Skeletal muscle satellite cell (primary cell): ENCODE data around the gene TMEM222.

Experiments
- H3K27me3 ChIP-seq: 2 replicates; pipeline ENCODE4 v1.7.0; 2013; ENCODE audit warnings: low read length; ENCODE audit not compliant: control insufficient read depth, insufficient read depth
- H3K36me3 ChIP-seq: 2 replicates; pipeline ENCODE4 v1.7.0; 2013; ENCODE audit warnings: mild to moderate bottlenecking, control low read depth, low read length; ENCODE audit not compliant: insufficient read depth
- H3K4me1 ChIP-seq: 2 replicates; pipeline ENCODE4 v1.7.0; 2013; ENCODE audit warnings: low read length; ENCODE audit not compliant: control insufficient read depth, insufficient read depth
- H3K4me2 ChIP-seq: 2 replicates; pipeline ENCODE4 v1.7.0; 2013; ENCODE audit warnings: mild to moderate bottlenecking, low read length
- H3K4me3 ChIP-seq: 2 replicates; pipeline ENCODE4 v1.7.0; 2013; ENCODE audit warnings: low read length
- H3K9ac ChIP-seq: 2 replicates; pipeline ENCODE4 v1.7.0; 2013; ENCODE audit warnings: mild to moderate bottlenecking, low read depth, low read length, moderate library complexity
- H3K9me3 ChIP-seq: replicated peaks from 2 replicates; pipeline ENCODE4 v1.7.0; 2013; ENCODE audit warnings: mild to moderate bottlenecking, control low read depth, low read length

The TMEM222 gene

DNA sequence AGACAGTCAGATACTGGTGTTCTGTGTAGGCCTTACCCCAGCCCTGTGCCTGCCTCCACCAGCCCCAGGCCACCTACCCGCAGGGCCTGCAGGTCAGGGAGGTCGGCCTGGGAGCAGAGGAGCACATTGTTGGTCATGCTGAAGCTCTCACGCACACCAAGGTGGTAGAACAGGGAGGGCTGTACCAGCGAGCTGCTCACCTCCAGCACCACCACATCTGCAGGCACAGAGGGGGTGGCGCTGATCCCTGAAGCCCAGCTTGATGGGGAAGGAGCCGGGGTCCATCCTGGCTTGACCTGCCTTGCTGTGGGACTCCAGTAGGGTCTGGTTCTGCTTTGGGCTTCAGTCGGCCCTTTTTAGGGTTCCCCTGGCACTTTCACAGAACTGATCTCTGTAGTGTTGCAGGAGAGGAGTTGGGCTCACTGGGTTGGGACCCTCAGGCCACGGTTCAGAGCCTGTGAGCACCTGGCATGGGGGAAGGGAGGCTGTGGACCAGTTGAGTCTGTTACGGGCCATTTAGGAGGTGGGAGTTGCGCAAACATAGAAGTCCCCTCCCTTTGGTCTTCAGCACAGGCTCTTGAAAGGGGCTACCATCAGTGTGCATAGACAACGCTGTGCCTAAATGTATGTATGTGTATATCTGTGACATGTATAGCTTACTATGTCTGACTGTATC lies 42.9 kb downstream of the TMEM222 start:
- Histone ChIP-seq H3K4me3 (peak overlapping the region; percentile 96), H3K9ac (peak overlapping the region; percentile 96)

DNA sequence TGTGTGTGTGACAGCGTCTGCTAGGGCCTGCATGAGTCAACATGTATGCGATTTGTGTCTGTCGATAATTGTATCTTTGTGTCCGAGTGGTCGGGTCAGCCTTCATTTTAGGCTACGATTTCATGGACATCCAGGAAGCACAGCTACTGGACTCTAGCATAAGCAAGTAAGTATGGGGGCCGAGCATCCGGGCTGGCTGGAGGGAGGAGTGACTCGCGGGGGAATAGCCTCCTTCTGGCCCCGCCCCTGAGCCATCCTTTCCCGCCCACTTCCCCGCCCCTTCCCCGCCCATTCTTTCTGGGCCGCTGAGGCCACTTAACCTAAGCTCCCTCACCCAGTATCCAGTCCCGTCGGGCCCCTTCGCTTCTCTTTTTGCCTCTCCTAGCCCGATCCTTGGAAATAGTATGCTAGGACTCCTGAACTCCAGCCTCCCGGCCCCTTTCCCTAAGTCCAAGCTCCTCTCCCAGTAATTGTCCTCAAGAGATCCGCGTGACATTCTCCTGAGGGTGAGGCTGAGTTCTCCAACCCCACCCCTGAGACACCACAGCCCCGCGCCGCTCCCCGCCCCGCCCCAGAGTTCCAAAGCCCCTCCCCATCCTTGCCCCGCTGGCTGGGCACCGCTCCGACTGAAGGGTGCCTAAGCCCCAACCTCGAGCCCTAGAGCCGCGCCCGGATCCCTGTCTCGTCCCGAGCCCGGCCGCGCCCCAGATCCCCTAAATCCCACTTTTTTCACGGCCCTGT lies 43.6 kb downstream of the TMEM222 start:
- Histone ChIP-seq H3K36me3 (peaks cover 38% of the 10 kb centered on the region), H3K27me3 (no peaks in the 10 kb centered on the region), H3K9me3 (no peaks in the 10 kb centered on the region), H3K4me2 (peak overlapping the region; percentile 92), H3K9ac (peak overlapping the region; percentile 96), H3K4me3 (peak overlapping the region; percentile 96), H3K4me1 (peaks cover 15% of the 10 kb centered on the region)

More for the DNA sequence above, 42.9 kb downstream of the TMEM222 start:
- Histone ChIP-seq H3K4me2 (peak overlapping the region; percentile 92), H3K27me3 (no peaks in the 10 kb centered on the region), H3K9me3 (no peaks in the 10 kb centered on the region), H3K36me3 (peaks cover 42% of the 10 kb centered on the region), H3K4me1 (peaks cover 15% of the 10 kb centered on the region)

DNA sequence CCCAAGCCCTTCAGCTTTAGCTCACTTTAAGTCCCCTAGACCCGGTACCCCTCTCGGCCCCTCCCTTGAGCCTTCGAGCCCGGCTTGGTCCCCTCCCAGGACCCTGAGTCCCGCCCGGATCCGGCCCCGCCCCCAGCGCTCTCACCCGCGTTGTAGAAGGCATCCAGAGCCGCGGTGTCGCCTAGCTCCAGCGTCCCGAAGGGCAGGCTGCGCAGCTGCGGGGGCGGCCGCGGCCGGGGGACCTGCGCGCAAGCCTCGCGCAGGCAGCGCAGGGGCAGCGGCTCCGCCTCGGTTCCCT lies 44.1 kb downstream of the TMEM222 start:
- Histone ChIP-seq H3K27me3 (no peaks in the 10 kb centered on the region), H3K9ac (peak overlapping the region; percentile 96), H3K4me2 (peak overlapping the region; percentile 92), H3K4me1 (peaks cover 15% of the 10 kb centered on the region), H3K4me3 (peak overlapping the region; percentile 96), H3K36me3 (peaks cover 33% of the 10 kb centered on the region), H3K9me3 (no peaks in the 10 kb centered on the region)

DNA sequence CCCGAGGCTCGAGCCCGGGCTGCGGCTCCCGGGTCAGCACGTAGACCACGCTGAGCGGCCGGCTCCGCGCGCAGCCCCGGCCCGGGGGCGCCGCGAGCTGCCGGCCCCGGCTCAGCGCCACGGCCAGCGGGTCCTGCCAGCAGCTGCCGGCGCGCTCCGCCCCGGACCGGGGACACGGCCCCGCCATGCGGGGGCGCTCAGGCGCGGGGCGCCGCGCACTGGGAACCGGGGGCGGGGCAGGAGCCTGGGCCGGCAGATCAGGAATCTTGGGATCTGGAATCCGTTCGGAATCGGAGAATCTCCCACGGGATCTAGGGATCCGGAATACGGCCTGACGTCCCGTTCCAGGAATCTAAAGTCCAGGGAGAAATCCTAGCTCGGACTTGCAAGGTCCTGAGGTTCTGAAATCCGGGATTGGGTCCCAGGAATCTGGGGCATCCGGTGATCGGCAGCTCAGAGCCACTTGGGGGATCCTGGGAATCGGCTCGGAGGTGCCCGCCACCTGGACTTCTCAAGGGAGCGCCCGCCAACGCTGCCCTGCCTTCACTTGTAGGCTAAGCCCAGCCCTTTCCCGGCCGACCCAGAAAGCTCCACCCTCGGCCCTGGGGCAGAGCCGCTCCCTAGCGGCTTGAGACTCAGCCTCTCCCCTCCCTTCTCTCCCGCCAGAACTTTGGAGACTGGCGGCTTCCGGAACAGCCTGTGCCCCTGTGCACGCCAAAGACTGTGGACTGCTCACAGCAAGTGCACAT lies 44.6 kb downstream of the TMEM222 start, which contains the start of gene MAP3K6:
Gene MAP3K6 (minus strand): TSS at position 551 of the 749 bp plus-strand sequence. CDS start 364 bp downstream, at position 187.
- Histone ChIP-seq H3K9ac (peak within 1 kb of the TSS; percentile 96), H3K27me3 (no peaks in the 10 kb centered on the region), H3K36me3 (peaks cover 28% of the 10 kb centered on the region), H3K4me3 (peak within 1 kb of the TSS; percentile 96), H3K4me2 (peak within 1 kb of the TSS; percentile 92), H3K4me1 (peaks cover 15% of the 10 kb centered on the region), H3K9me3 (no peaks in the 10 kb centered on the region)

DNA sequence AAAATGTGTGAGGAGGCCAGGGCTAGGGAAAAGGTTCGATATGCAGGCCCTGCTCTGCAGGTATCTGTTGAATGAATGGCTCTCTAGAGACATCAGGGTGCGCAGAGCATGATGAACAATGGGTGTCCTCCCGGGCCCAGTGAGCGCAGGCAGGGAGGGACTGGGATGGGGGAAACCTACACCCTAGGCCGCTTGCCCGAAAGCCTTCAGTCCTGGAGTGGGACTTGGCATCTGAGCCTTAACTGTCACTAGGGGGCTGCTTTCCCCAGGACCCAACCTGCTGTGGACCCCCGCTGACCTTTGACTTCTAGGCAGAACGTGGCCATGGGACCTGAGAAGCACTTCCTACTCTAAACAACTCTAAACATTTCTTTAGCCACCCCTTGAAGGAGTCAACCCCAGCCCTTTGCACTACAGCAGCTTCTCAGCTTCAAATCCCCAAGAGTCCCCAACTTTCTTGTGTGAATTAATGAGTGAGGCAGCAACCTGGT lies 45.2 kb downstream of the TMEM222 start:
- Histone ChIP-seq H3K4me3 (peak overlapping the region; percentile 96), H3K27me3 (no peaks in the 10 kb centered on the region), H3K4me2 (peak overlapping the region; percentile 92), H3K36me3 (peaks cover 22% of the 10 kb centered on the region), H3K9ac (peak overlapping the region; percentile 96), H3K4me1 (peaks cover 15% of the 10 kb centered on the region), H3K9me3 (no peaks in the 10 kb centered on the region)

DNA sequence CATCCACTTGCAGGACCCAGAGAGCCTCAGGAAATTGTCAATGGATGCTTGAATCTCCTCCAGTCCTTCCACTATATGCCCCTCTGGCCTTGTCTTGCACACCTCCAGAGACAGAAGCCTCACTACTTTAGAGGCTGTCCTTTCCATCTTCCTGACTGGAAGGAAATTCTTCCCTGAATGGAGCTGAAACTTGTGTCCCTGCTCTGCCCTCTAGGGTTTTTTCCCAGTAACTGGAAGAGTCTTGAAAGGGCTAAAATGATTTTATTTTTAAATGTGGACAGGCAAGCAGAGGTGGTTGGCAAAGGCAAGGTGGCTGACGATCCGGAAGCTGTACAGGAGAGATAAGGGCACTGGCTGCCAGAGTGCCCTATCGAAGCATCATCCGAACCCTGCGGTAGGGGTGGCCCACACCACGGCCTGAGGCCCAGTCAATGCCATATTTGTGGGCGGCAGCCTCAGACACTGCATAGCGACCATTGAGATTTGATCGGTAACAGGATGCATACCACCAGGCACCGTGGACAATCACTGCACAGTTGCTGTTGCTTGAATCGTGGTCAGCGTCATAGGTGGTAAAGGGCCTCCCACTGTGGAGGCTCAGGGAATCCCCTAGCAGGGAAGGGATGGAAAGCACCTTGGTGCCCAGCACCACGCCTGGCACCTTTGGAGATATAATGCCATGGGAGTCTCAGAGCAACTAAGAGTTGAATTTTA lies 47.1 kb downstream of the TMEM222 start:
- no peaks in the 10 kb centered on the region for H3K27me3 ChIP-seq
- H3K4me2 ChIP-seq: no peak overlapping the region
- peaks cover 15% of the 10 kb centered on the region for H3K4me1 ChIP-seq
- no peak overlapping the region for H3K9ac ChIP-seq
- H3K36me3 ChIP-seq: peaks cover 4% of the 10 kb centered on the region
- H3K9me3 ChIP-seq: no peaks in the 10 kb centered on the region
- no peak overlapping the region for H3K4me3 ChIP-seq

DNA sequence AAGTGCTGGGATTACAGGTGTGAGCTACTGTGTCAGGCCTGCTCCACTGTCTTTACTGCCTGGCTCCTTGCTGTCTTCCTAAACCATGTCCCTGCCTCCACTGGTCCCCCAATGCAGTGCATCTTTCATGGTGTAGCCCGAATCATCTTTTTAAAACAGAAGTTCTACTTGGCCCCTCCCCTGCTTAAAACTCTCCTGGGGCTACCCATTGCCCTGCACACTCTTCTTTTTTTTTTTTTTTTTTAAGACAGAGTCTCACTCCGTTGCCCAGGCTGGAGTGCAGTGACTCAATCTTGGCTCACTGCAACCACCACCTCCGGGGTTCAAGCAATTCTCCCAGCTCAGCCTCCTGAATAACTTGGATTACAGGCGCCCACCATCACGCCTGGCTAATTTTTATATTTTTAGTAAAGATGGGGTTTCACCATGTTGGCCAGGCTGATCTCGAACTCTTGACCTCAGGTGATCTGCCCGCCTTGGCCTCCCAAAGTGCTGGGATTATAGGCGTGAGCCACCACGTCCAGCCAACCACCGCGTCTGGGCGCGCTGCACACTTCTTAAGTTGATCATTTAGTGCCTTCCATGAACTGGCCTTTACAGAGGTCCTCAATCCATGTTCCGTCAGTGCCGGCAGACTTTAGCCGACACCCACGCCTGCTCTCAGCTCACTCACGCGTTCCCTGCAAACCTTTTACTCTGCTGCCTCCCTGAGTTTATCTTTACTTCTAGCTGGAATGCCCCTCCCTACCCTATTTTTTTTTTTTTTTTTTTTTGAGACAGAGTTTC lies 50.3 kb downstream of the TMEM222 start:
- H3K36me3 ChIP-seq: no peaks in the 10 kb centered on the region
- H3K9me3 ChIP-seq: no peaks in the 10 kb centered on the region
- H3K9ac ChIP-seq: no peak overlapping the region
- H3K4me2 ChIP-seq: no peak overlapping the region
- peaks cover 3% of the 10 kb centered on the region for H3K4me1 ChIP-seq
- no peak overlapping the region for H3K4me3 ChIP-seq
- H3K27me3 ChIP-seq: peaks cover 6% of the 10 kb centered on the region

DNA sequence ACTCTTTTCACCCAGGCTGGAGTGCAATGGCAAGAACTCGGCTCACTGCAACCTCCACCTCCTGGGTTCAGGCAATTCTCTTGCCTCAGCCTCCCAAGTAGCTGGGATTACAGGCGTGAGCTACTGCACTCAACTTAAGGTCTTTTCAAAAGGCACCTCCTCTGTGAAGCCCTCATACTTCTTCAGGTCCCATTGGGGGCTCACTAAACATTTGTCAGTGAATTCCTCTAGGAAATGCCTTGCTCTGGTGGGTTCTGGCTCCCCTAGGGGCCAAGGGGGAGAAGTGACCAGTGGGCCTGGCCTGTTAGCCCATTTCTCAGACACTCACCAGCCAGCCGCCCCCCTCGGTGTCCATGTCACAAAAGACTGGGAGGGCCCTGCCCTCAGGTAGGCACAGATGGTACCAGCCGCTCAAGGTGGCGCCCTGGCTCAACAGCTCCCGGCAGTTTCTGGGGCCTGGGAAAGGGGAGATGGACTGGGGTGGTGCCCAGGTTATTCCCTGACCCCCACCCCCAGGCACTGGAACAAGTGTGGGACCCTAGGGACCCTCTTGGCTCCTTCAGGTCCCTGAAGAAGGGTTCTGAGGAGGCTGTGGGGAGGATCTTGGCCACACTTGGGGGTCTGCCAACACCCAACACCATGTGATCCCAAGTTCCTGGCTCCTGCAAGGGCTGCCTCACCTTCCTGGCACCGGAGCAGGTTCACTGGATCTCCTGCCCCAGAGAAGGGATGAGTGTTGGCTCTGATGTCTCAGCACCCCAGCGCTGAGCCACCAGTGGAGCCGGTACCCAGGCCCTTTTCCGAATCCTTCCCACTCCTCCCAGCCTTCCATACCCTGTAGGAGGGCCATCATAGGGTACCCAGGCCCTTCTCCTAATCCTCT lies 51.1 kb downstream of the TMEM222 start:
- no peaks in the 10 kb centered on the region for H3K9me3 ChIP-seq
- H3K36me3 ChIP-seq: no peaks in the 10 kb centered on the region
- no peak overlapping the region for H3K4me2 ChIP-seq
- H3K27me3 ChIP-seq: peaks cover 6% of the 10 kb centered on the region
- H3K4me3 ChIP-seq: no peak overlapping the region
- no peak overlapping the region for H3K9ac ChIP-seq
- H3K4me1 ChIP-seq: no peaks in the 10 kb centered on the region

DNA sequence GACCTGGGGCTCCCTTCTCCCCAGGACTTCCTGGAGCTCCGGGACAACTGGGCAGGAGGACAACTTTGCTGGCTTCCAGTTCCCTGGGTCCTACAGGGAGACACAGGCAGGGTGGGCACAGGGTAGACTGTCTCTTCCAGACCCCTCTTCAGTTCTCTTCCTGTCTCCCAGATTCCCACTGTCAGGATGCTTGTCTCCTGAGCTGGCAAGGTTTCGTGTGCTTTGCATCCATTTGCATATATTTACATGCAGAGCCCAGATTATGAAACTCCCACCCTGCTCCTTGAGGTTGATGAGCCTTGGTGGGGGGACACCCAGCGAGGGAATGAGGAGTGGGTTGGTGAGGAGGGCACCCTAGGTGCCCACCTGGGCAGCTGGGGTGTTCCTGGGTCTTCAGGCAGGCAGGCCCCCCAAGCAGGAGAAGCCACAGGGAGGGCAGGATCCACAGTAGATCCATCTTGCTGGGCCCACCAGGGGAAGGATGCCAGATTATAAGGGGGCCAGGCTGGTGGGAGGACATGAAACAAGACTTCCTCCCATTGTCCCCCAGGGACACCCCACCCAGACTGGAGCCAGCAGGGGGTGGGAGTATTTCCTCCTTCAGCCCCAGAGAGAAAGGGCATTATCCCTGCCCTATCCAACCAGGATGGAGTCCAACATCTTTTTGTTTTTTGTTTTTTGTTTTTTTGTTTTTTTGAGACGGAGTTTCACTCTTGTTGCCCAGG lies 52.6 kb downstream of the TMEM222 start, which contains the start of gene FCN3:
Gene FCN3 (minus strand): TSS at position 463 of the 725 bp plus-strand sequence. CDS start 6 bp downstream, at position 457.
- Histone ChIP-seq H3K4me2 (no peak within 1 kb of the TSS), H3K4me1 (no peaks in the 10 kb centered on the region), H3K27me3 (peaks cover 6% of the 10 kb centered on the region), H3K36me3 (no peaks in the 10 kb centered on the region), H3K9ac (no peak within 1 kb of the TSS), H3K9me3 (no peaks in the 10 kb centered on the region), H3K4me3 (no peak within 1 kb of the TSS)
